ES-I3 (cell line): ENCODE data around the gene COL8A2.

Experiments
- H3K36me3 ChIP-seq: 2 replicates; pipeline ENCODE4 v1.6.1; 2013; ENCODE audit warnings: mild to moderate bottlenecking, low read length, control low read depth, moderate library complexity; ENCODE audit not compliant: insufficient read depth
- H3K4me1 ChIP-seq: 2 replicates; pipeline ENCODE4 v1.6.1; 2013; ENCODE audit warnings: mild to moderate bottlenecking, control low read depth, low read length; ENCODE audit not compliant: insufficient read depth
- H3K9ac ChIP-seq: 2 replicates; pipeline ENCODE4 v1.6.1; 2013; ENCODE audit warnings: low read depth, mild to moderate bottlenecking, low read length, moderate library complexity
- H3K9me3 ChIP-seq: 2 replicates; pipeline ENCODE4 v1.6.1; 2013; ENCODE audit warnings: mild to moderate bottlenecking, low read length, moderate library complexity; ENCODE audit not compliant: control insufficient read depth, insufficient read depth

COL8A2 gene

GRCh38 chr1:36100376-36100775 lies 24.6 kb downstream of the COL8A2 start:
- Histone ChIP-seq H3K9ac (no peak overlapping the region), H3K36me3 (no peaks in the 10 kb centered on the region), H3K9me3 (no peaks in the 10 kb centered on the region), H3K4me1 (peaks cover 4% of the 10 kb centered on the region; the same call in 1 of the 2 replicates)

GRCh38 chr1:36099681-36100341 lies 25.2 kb downstream of the COL8A2 start:
- no peaks in the 10 kb centered on the region for H3K9me3 ChIP-seq
- H3K9ac ChIP-seq: no peak overlapping the region
- peaks cover 4% of the 10 kb centered on the region; the same call in 1 of the 2 replicates for H3K4me1 ChIP-seq
- H3K36me3 ChIP-seq: no peaks in the 10 kb centered on the region

DNA sequence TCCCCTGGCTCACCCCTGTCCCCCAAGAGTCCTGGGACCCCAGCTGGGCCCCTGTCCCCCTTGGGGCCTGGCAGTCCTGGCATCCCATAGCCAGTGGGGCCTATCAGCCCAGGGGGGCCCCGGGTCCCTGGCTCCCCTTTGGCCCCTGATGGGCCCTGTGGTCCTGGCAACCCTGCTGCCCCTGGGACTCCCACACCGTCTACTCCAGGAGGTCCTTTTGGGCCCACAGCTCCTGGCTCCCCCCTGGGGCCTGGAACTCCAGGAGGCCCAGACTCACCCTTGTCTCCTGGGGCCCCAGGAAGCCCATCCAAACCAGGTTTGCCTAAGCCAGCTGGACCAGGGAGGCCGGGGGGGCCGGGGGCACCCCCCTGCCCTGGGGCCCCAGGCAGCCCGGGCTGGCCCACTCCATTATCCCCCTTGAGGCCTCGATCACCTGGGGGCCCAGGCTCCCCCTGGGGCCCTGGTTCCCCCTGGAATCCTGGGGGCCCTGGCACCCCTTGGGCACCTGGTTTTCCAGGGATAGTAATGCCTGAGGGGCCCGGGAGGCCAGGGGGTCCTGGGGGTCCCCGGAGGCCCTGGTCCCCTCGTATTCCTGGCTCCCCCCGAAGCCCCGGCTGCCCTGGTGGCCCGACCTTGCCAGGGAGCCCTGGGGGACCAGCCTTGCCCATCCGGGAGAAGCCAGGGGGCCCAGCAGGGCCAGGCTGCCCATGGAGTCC lies 26.2 kb downstream of the COL8A2 start:
- no peaks in the 10 kb centered on the region for H3K9me3 ChIP-seq
- no peak overlapping the region for H3K9ac ChIP-seq
- peaks cover 4% of the 10 kb centered on the region; the same call in 1 of the 2 replicates for H3K4me1 ChIP-seq
- peaks cover 5% of the 10 kb centered on the region; the same call in 1 of the 2 replicates for H3K36me3 ChIP-seq

DNA sequence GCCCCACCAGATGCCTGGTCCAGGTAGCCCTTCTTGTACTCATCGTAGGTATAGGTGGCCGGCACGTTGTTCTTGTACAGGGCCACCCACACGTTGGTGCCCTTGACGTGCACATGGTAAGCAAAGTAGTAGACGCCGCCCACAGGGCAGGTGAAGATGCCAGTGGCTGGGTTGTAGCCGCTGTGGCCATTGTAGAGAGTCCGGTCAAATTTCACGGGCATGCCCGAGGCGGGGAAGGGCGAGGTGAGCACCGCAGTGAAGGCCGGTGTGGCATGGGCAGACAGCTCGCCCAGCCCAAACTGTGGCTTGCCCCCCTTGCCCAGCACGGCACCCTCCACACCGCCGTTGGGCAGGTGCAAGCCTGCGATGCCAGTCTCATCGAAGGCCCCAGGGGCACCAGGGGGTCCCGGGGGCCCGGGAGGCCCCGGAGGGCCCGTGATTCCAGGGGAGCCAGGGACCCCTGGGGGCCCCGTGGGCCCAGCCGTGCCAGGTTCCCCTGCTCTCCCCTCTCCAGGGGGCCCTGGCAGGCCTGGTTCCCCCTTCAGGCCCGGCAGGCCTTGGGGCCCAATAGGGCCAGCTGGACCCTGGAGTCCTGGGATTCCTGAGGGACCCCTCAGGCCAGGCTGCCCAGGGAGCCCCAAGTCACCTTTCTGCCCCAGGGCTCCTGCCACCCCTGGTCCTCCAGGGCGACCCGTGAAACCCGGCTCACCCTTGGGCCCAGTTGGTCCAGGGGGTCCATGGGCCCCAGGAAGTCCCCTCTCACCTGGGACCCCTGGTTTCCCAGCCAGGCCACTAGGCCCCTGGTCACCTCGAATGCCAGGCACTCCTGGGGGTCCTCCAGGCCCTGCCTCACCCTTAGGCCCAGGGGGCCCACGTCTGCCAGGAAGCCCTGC lies 27.1 kb downstream of the COL8A2 start:
- Histone ChIP-seq H3K36me3 (peaks cover 9% of the 10 kb centered on the region), H3K4me1 (peaks cover 4% of the 10 kb centered on the region; the same call in 1 of the 2 replicates), H3K9me3 (no peaks in the 10 kb centered on the region), H3K9ac (no peak overlapping the region)

- Histone ChIP-seq H3K4me1 (peaks cover 4% of the 10 kb centered on the region; the same call in 1 of the 2 replicates), H3K9me3 (no peaks in the 10 kb centered on the region), H3K36me3 (peaks cover 18% of the 10 kb centered on the region), H3K9ac (no peak overlapping the region)
Observed at GRCh38 chr1:36096500-36097432, 28.3 kb downstream of the COL8A2 start.

- Histone ChIP-seq H3K9me3 (no peaks in the 10 kb centered on the region), H3K36me3 (peaks cover 18% of the 10 kb centered on the region), H3K9ac (no peak overlapping the region), H3K4me1 (peaks cover 4% of the 10 kb centered on the region; the same call in 1 of the 2 replicates)
Observed at GRCh38 chr1:36095760-36096405, 29.1 kb downstream of the COL8A2 start.

DNA sequence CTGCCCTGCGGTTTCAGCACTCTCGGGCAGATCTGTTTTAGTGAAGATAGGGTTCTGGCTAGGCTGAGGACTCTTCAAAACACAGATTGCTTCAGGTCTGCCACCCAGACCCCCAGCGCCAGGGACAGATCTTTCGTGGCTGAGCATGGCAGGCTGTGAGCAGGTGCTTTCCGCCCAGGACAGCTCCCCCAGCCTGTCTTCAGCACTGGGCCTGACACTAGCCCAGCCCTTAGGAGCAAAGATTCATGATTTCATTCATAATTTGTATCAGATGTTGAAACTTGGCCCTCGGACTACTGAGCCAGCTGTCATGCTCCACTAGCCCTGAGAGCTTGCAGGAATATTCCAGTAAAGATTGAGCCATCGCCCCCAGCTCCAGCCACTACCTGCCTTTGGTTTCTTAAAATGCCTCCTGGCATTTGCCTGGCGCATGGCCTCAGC lies 30.4 kb downstream of the COL8A2 start:
- Histone ChIP-seq H3K4me1 (peaks cover 4% of the 10 kb centered on the region; the same call in 1 of the 2 replicates), H3K36me3 (peaks cover 18% of the 10 kb centered on the region), H3K9ac (no peak overlapping the region), H3K9me3 (no peaks in the 10 kb centered on the region)

- H3K9me3 ChIP-seq: no peaks in the 10 kb centered on the region
- no peak overlapping the region for H3K9ac ChIP-seq
- H3K36me3 ChIP-seq: peaks cover 18% of the 10 kb centered on the region
- H3K4me1 ChIP-seq: peaks cover 4% of the 10 kb centered on the region; the same call in 1 of the 2 replicates
Observed at GRCh38 chr1:36093929-36094328, 31.1 kb downstream of the COL8A2 start.

GRCh38 chr1:36093226-36093625 lies 31.8 kb downstream of the COL8A2 start:
- Histone ChIP-seq H3K36me3 (peaks cover 18% of the 10 kb centered on the region), H3K9ac (no peak overlapping the region), H3K4me1 (peaks cover 4% of the 10 kb centered on the region; the same call in 1 of the 2 replicates), H3K9me3 (no peaks in the 10 kb centered on the region)

GRCh38 chr1:36092798-36093185 lies 32.2 kb downstream of the COL8A2 start:
- Histone ChIP-seq H3K4me1 (peaks cover 4% of the 10 kb centered on the region; the same call in 1 of the 2 replicates), H3K9me3 (no peaks in the 10 kb centered on the region), H3K9ac (no peak overlapping the region), H3K36me3 (peaks cover 18% of the 10 kb centered on the region)

GRCh38 chr1:36092166-36092797 lies 32.7 kb downstream of the COL8A2 start:
- H3K9ac ChIP-seq: no peak overlapping the region
- H3K4me1 ChIP-seq: 0 out of 2 replicates have a peak, but pooled peaks cover 4% of the 10 kb centered on the region
- peaks cover 18% of the 10 kb centered on the region for H3K36me3 ChIP-seq
- H3K9me3 ChIP-seq: no peaks in the 10 kb centered on the region

DNA sequence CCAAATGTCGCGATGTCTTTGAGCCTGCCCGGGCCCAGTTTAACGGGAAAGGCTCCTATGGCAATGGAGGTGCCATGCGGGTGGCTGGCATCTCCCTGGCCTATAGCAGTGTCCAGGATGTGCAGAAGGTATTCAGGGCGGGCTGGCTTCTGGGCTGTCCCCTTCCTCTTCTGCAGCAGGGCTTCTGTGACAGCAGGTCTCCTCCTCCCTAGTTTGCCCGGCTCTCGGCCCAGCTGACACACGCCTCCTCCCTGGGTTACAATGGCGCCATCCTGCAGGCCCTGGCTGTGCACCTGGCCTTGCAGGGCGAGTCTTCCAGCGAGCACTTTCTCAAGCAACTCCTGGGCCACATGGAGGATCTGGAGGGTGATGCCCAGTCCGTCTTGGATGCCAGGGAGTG lies 33.3 kb downstream of the COL8A2 start:
- H3K4me1 ChIP-seq: 0 out of 2 replicates have a peak, but pooled peaks cover 2% of the 10 kb centered on the region
- H3K9ac ChIP-seq: no peak overlapping the region
- peaks cover 18% of the 10 kb centered on the region for H3K36me3 ChIP-seq
- no peaks in the 10 kb centered on the region for H3K9me3 ChIP-seq

GRCh38 chr1:36091141-36091540 lies 33.9 kb downstream of the COL8A2 start:
- Histone ChIP-seq H3K9me3 (no peaks in the 10 kb centered on the region), H3K36me3 (peaks cover 18% of the 10 kb centered on the region), H3K4me1 (no peaks in the 10 kb centered on the region), H3K9ac (no peak overlapping the region)
